Uterus (tissue), 4 donors: ENCODE data around the gene ZCCHC3. TPM values are rescaled to one million over a fixed set of nuclear protein-coding genes. Genes with fewer than 3 reads are reported as not detected.
"Not testable (repeated sequence)": the region's sequence is repeated elsewhere in the genome, so short reads cannot be mapped to it uniquely, and the experiment has no call there.

ENCODE experiments used
- DNase-seq, 2 donors: peaks; one replicate each; pipeline ENCODE4 v3.0.0-alpha.2; 2019 to 2020
- H3K27ac ChIP-seq, 2 donors: fragments of 200-600 bp; sonication (generic); 1 replicate in 1 of 2; 2 replicates in 1 of 2; pipeline ENCODE4 v1.5.1; 2016 to 2018
- H3K27me3 ChIP-seq, 2 donors: fragments of 200-600 bp; sonication (generic); one replicate each; pipeline ENCODE4 v1.5.1; 2018 to 2019; ENCODE audit warnings: control low read depth in 1 of 2
- H3K36me3 ChIP-seq, 2 donors: fragments of 200-600 bp; sonication (generic); one replicate each; pipeline ENCODE4 v1.5.1; 2019; ENCODE audit warnings: control low read depth in 1 of 2
- H3K4me1 ChIP-seq, 2 donors: fragments of 200-600 bp; sonication (generic); one replicate each; pipeline ENCODE4 v1.5.1; 2018 to 2019; ENCODE audit warnings: control low read depth in 1 of 2
- H3K4me3 ChIP-seq, 2 donors: fragments of 200-600 bp; sonication (generic); 1 replicate in 1 of 2; 2 replicates in 1 of 2; pipeline ENCODE4 v1.5.1; 2018 to 2019; ENCODE audit warnings: mild to moderate bottlenecking in 1 of 2
- H3K9me3 ChIP-seq, 2 donors: fragments of 200-600 bp; sonication (generic); one replicate each; pipeline ENCODE4 v1.5.1; 2019; ENCODE audit warnings: control low read depth in 1 of 2
- POLR2A ChIP-seq, 2 donors: fragments of 450-650 bp; IDR thresholded peaks; one replicate each; pipeline ENCODE4 v1.6.1; 2016; ENCODE audit warnings: antibody characterized with exemption in 2 of 2, mild to moderate bottlenecking in 1 of 2, moderate library complexity in 1 of 2
- intact Hi-C: fragments of 100-400 bp; cut with DNase I; formaldehyde crosslinking; loops from one replicate; pipeline ENCODE4 v1.15.1; 2023; ENCODE audit warnings: low total_unique reads
- total RNA-seq, 4 donors: library from RNA; depleted of rRNA in 3 of 4; stranded (reverse); fragments of >200 nt in 3 of 4; gene quantifications; one replicate each; pipeline versions ENCODE4 v1.1.0 to v1.2.4, GENCODE V29; 2014 to 2023
- TF ChIP-seq, protein P1 (sequence below), 4 experiments: fragments of 200-600 bp in 2 of 4; fragments of 450-650 bp in 2 of 4; sonication (generic) in 2 of 4; IDR thresholded peaks; one replicate each; pipeline ENCODE4 v1.5.1; 2016 to 2019; ENCODE audit warnings: antibody characterized with exemption in 4 of 4, mild to moderate bottlenecking in 2 of 4, moderate library complexity in 1 of 4
- donor health status: DM: yes; HTN: yes; CAD: no.

ZCCHC3 gene, protein sequence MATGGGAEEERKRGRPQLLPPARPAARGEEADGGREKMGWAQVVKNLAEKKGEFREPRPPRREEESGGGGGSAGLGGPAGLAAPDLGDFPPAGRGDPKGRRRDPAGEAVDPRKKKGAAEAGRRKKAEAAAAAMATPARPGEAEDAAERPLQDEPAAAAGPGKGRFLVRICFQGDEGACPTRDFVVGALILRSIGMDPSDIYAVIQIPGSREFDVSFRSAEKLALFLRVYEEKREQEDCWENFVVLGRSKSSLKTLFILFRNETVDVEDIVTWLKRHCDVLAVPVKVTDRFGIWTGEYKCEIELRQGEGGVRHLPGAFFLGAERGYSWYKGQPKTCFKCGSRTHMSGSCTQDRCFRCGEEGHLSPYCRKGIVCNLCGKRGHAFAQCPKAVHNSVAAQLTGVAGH
- 10 to 100 TPM in 3 of 4 donors, 1 to 10 TPM in 1; 3.3 to 56.7 (median 19.2) TPM for total RNA-seq

DNA sequence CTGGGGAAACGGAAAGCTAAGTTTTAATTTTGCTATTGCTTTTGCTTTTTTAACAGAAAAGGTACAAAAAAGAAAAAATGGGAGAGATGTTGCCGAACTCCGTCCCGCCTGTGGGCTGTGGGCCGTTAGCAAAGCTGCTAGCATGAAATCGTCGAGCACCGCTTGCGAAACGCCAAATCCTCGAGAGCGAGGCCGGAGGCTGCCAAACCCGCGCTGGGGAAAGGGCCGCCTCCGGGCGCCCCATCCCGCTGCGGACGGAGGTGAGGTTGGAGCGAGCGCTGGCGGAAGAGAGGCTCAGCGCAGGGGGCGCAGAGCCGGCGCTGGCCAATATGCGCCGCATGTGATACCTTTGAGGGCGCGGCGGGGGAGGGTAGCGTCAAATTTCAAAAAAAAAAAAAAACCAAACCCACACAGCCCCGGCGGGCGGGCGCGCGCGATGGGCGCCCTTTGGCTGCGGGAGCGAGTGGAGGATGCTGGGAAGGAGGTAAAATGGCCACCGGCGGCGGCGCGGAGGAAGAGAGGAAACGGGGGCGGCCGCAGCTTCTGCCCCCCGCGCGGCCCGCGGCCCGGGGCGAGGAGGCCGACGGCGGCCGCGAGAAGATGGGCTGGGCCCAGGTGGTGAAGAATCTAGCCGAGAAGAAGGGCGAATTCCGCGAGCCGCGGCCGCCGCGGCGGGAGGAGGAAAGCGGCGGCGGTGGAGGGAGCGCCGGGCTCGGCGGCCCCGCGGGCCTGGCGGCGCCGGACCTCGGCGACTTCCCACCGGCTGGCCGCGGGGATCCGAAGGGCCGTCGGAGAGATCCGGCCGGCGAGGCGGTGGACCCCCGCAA, at the start of gene ZCCHC3:
Gene ZCCHC3, plus strand, starts transcription at position 473 of the 827 bp plus-strand sequence. Its CDS starts 17 bp downstream, at position 490.
- no peaks in the 10 kb centered on the region for H3K36me3 ChIP-seq
- TF ChIP-seq, protein P1, sequence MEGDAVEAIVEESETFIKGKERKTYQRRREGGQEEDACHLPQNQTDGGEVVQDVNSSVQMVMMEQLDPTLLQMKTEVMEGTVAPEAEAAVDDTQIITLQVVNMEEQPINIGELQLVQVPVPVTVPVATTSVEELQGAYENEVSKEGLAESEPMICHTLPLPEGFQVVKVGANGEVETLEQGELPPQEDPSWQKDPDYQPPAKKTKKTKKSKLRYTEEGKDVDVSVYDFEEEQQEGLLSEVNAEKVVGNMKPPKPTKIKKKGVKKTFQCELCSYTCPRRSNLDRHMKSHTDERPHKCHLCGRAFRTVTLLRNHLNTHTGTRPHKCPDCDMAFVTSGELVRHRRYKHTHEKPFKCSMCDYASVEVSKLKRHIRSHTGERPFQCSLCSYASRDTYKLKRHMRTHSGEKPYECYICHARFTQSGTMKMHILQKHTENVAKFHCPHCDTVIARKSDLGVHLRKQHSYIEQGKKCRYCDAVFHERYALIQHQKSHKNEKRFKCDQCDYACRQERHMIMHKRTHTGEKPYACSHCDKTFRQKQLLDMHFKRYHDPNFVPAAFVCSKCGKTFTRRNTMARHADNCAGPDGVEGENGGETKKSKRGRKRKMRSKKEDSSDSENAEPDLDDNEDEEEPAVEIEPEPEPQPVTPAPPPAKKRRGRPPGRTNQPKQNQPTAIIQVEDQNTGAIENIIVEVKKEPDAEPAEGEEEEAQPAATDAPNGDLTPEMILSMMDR (IDR thresholded peaks at IDR 0.05), result peak in 3 of 4 experiments; percentile 26 to 35 (median 29)
- peak; percentile 65 to 70 for TF ChIP-seq POLR2A (IDR thresholded peaks at IDR 0.05)
- H3K9me3 ChIP-seq, result no peaks in the 10 kb centered on the region
- peak within 1 kb of the TSS; percentile 79 to 94 for H3K4me3 ChIP-seq
- peak; percentile 93 to 96 for DNase-seq
- intact Hi-C loops, result no loop called here
- H3K27ac ChIP-seq, result peak within 1 kb of the TSS; percentile 96 to 98
- H3K27me3 ChIP-seq, result no peaks in the 10 kb centered on the region
- peaks cover 0 to 6% of the 10 kb centered on the region in 2 donors for H3K4me1 ChIP-seq

DNA sequence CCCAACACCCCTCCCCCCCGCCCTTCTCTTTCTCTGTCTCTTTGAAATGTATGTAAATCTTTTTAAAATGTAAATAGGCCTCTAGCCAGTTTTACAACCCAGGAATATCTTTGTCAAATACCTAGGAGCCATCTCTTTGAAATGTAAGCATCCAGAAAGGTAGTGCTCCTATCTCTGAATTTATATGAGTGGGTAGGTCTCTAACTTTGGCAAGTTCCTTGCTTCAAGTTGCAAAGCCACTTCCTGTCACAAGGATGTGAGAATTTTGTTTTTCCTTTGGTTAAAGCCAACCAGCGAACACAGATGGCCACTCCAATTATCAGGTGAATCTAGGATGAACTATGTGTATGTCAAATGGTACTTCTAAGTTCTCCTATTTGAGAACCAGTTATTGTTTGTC, 46.0 kb upstream of the ZCCHC3 start:
- Histone ChIP-seq H3K9me3 (no peaks in the 10 kb centered on the region), H3K4me1 (no peaks in the 10 kb centered on the region), H3K4me3 (no peak overlapping the region), H3K27ac (no peak overlapping the region), H3K36me3 (no peaks in the 10 kb centered on the region), H3K27me3 (no peaks in the 10 kb centered on the region)
- no peak for DNase-seq
- intact Hi-C loops, result no loop called here
- TF ChIP-seq, protein P1 (IDR thresholded peaks at IDR 0.05), result no peak
- no peak for TF ChIP-seq POLR2A (IDR thresholded peaks at IDR 0.05)

DNA sequence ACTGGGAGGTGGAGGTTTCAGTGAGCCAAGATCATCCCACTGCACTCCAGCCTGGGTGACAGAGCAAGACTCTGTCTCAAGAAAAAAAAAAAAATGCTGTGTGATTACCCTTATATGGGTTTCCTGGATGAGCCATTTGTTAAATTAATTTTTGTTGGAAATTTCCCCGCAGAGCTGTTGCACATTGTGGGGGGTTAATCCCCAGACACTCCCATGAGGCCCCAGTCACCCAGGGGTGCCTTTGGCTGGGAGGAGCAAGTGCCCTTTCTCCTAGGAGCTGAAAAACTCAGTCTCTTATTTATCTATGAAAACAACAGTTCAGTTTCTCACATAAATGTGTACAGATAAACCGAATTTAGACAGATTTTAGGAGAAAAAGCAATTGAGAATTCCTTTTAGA, 44.6 kb upstream of the ZCCHC3 start:
- intact Hi-C loops, result no loop called here
- Histone ChIP-seq H3K27me3 (no peaks in the 10 kb centered on the region), H3K36me3 (no peaks in the 10 kb centered on the region), H3K4me3 (no peak overlapping the region), H3K9me3 (no peaks in the 10 kb centered on the region), H3K27ac (no peak overlapping the region), H3K4me1 (no peaks in the 10 kb centered on the region)
- DNase-seq, result no peak
- no peak for TF ChIP-seq POLR2A (IDR thresholded peaks at IDR 0.05)
- TF ChIP-seq, protein P1 (IDR thresholded peaks at IDR 0.05), result no peak

DNA sequence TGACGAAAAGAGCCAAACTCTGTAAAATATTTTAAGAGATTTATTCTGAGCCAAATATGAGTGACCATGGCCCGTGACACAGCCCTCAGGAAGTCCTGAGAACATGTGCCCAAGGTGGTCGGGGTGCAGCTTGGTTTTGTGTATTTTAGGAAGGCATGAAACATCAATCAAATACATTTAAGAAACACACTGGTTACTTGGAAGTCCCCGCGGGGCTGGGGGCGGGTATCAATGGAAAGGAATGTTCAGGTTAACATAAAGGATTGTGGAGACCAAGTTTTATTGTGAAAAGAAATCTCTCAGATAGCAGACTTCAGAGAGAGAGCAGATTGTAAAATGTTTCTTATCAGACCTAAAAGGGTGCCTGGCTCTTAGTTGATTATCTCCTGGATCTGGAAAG, 43.9 kb upstream of the ZCCHC3 start:
- H3K27ac ChIP-seq, H3K4me1 ChIP-seq, H3K4me3 ChIP-seq, H3K27me3 ChIP-seq, DNase-seq, H3K36me3 ChIP-seq, intact Hi-C loops, H3K9me3 ChIP-seq: not testable (repeated sequence)

DNA sequence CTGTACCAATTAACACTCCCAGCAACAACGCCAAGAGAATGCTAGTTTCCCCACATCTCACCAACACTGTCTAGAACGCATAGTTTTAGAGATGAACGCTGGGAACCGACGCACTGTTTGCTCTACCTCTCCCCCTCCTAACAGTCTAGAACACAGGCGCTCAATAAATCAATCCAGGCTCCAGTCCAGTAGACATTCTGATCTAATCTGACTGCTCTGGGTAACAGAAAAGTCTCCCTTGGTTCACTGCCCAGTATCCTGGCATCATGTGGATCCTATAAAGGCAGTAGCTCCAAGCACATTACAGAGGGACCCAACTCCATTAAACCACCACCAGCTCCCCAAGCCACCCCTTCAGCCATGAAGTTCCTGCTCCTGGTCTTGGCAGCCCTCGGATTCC, 40.0 kb upstream of the ZCCHC3 start, which contains the start of gene DEFB132:
Gene DEFB132, plus strand, starts transcription at position 306 of the 400 bp plus-strand sequence. Its CDS starts 55 bp downstream, at position 361.
- no peak within 1 kb of the TSS for H3K4me3 ChIP-seq
- no peak within 1 kb of the TSS for H3K27ac ChIP-seq
- TF ChIP-seq POLR2A (IDR thresholded peaks at IDR 0.05), result no peak
- TF ChIP-seq, protein P1 (IDR thresholded peaks at IDR 0.05), result no peak
- no peaks in the 10 kb centered on the region for H3K4me1 ChIP-seq
- no peak for DNase-seq
- peaks cover 0 to 3% of the 10 kb centered on the region in 2 donors for H3K36me3 ChIP-seq
- no peaks in the 10 kb centered on the region for H3K9me3 ChIP-seq
- H3K27me3 ChIP-seq, result no peaks in the 10 kb centered on the region
- intact Hi-C loops, result no loop called here
